Stimulated activated CD8-positive, alpha-beta memory T cell treated with anti-CD3 and anti-CD28 coated beads, Interleukin-4, amount 100 ng/mL, for 48 hours (primary cell): ENCODE results near the gene SULT2A1.
"Not testable (repeated sequence)": the region's sequence is repeated elsewhere in the genome, so short reads cannot be mapped to it uniquely, and the experiment has no call there.

Experiments used
- DNase-seq: peaks from one replicate; pipeline ENCODE4 v3.0.0-alpha.2; 2020

Gene SULT2A1, protein sequence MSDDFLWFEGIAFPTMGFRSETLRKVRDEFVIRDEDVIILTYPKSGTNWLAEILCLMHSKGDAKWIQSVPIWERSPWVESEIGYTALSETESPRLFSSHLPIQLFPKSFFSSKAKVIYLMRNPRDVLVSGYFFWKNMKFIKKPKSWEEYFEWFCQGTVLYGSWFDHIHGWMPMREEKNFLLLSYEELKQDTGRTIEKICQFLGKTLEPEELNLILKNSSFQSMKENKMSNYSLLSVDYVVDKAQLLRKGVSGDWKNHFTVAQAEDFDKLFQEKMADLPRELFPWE

DNA sequence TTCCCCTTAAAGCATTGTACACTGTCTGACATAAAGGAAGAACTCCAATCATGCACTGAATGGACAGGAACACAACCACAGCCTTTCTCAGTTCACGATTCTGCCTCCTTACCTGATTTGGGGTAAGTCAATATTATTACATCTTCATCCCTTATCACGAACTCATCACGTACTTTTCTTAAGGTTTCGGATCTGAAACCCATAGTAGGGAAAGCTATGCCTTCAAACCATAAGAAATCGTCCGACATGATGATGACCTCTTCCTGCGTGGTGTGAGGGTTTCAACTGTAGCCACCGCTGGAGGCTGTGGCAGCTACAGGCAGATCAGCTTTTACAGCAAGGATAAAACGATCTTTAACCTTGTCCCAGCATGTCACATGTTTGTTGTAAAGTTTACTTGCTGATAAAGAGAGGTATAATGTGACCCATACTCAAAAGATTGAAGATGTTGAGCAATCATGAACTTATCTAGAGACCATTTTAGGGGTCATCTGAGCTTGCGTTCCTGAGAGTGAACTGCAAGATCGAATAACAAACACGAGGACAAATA lies at the start of gene SULT2A1:
Gene SULT2A1, minus strand, starts transcription at position 306 of the 550 bp plus-strand sequence. Its CDS starts 58 bp downstream, at position 248.
- DNase-seq: no peak

DNA sequence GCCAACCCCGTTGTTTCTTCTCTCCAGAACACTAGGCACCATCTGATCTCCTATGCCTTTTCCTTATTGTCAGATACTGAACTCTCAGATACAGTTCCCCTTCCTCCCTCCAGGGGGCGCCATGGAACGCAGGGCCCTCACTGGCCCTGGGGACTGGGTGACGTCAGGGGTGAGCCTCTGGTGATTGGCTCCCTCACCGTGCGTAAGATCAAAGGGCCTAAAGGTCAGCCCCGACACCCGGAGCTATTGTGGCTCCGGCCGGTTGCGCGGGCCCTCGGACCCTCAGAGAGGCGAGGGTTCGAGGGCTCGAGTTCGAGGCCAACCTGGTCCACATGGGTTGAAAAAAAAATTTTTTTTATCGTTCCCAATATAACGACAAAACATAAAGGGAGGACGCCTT lies 42.5 kb upstream of the SULT2A1 start:
- not testable (repeated sequence) for DNase-seq

DNA sequence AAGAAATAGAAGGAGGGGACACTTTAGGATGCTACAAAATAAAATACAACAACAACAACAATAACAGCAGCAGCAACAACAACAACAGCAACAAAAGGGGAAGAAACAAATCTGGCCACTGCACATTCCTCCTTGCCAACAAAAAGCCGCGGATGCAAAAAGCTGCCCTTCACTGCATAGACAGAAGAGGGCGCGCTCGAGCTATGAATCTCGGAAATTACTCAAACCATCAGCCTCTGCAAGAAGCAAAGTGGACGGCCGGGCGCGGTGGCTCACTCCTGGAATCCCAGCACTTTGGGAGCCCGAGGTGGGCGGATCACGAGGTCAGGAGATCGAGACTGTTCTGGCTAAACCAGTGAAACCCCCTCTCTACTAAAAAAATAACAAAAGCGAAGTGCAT lies 34.0 kb upstream of the SULT2A1 start:
- DNase-seq: not testable (repeated sequence)

DNA sequence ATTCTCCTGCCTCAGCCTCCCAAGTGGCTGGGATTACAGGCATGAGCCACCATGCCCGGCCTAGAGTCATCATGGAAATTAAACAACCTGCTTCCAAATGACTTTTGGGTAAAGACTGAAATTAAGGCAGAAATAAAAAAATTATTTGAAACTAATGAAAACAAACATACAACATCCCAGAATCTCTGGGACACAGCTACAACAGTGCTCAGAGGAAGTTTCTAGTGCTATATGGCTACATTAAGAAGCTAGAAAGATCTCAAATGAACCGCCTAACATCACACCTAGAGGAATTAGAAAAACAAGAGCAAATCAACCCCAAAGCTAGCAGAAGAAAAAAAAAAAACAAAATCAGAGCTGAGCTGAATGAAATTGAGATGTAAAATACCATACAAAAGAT lies 24.1 kb upstream of the SULT2A1 start:
- not testable (repeated sequence) for DNase-seq

DNA sequence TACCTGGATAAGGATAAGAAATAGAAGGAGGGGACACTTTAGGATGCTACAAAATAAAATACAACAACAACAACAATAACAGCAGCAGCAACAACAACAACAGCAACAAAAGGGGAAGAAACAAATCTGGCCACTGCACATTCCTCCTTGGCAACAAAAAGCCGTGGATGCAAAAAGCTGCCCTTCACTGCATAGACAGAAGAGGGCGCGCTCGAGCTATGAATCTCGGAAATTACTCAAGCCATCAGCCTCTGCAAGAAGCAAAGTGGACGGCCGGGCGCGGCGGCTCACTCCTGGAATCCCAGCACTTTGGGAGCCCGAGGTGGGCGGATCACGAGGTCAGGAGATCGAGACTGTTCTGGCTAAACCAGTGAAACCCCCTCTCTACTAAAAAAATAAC lies 23.2 kb upstream of the SULT2A1 start:
- DNase-seq: peak; percentile 86

DNA sequence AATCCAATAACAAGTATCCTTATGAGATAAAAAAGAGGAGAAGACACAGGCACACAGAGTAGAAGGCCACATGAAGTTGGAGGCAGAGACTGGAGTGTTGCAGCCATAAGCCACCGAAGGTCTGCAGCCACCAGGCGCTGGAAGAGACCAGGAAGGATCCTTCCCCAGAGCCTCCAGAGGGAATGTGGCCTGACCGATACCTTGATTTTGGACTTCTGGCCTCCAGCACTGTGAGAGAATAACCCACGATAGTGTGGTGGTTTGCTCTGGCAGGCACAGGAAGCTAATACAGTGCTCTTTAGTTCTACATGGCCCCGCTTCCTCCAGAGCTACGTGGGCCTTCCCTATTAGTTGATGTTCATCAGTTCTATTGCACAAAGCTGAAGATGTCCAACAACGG lies 15.3 kb upstream of the SULT2A1 start:
- DNase-seq: no peak

DNA sequence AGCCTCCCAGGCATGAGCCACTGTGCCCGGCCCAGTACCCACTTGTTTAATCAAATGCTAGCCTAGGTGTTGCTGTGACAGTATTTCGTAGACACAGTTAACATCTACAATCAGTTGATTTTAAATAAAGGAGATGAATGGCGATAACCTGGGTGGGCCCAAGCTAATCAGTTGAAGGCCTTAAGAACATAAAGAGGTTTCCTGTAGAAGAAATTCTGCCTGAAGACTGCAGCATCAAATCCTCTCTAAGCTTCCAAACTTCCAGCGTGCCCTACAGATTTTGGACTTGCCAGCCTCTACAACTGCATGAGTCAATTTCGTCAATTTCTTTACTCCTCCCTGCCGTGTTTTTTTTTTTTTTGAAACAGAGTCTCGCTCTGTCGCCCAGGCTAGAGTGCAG lies 13.2 kb upstream of the SULT2A1 start:
- DNase-seq: no peak

DNA sequence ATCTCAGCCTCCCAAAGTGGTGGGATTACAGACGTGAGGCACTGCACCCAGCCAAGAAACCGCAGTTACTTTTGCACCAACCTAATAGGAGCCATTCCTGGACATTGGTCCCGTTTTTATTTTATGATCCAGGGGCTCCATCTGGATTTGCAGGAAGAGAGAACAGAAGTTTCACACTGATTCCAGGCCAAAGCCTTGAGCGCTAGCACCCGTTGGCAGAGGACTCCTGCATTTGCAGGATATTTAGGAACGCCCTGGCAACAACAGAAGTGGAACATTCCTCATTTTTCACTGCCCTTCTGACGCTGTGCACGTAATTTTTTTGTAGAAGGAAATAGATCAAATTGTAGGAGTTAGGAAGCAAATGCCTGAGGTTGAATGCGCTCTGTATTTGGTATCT lies 11.7 kb upstream of the SULT2A1 start:
- DNase-seq: no peak

DNA sequence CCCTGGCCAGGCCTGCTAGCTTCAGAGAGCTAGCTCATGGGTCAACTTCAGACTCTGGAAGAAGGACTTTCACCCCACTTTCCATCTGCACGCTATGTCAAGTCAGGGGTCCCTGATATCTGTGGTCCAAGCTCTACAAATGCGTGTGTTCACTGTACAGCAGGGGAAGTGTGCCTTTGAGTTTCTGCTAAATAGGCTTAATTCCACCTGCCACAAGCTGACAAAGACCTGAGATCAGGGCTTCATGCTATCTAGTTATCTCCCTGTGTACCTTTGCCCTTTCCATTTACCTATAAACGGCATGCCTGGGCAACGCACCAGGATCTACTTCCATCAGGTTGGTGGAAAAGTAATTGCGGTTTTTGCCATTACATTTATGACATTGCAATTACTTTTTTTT lies 10.7 kb upstream of the SULT2A1 start:
- DNase-seq: no peak

DNA sequence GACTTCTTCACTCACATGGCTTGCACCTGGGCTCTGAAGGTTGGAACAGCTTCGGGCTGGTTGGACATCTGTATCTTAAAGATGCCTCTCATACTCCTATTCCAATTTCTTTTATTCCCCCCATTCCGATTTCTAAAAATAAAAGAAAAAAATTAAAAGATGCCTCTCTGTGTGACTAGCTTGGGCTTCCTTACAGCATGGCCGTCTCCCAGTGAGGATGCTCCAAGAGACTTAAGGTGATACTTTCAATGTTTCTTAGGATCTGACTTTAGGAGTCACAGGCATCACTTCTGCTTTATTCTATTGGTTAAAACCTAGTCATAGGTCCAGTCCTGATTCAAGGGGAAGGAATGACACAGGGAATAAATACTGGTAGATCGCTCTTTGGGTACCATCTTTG lies 9.9 kb upstream of the SULT2A1 start:
- DNase-seq: no peak

DNA sequence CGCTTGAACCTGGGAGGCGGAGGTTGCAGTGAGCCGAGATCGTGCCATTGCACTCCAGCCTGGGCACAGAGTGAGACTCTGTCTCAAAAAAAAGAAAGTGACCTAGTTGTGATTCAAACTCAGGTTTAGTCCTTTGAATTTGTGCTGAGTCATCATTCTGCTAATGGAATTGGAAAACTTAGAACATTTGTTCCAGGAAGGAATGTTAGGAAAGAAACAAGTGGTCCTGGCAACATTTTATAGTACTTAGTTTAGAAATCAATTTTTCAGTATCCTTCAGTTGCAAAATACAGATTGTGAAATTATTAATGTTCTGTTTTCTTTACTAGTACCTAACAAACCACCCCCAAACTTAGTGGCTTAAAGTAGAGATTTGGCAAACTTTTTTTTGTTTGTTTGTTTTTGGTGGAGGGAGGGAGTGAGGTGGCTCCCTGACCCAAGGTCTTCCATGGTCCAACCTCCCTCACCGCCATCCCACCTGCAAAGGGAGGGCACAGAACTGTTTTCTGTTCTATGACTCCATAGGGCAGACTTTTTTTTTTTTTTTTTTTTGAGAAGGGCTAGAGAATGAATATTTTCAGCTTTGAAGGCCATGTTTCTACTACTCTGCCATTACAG lies 9.2 kb upstream of the SULT2A1 start:
- no peak for DNase-seq

DNA sequence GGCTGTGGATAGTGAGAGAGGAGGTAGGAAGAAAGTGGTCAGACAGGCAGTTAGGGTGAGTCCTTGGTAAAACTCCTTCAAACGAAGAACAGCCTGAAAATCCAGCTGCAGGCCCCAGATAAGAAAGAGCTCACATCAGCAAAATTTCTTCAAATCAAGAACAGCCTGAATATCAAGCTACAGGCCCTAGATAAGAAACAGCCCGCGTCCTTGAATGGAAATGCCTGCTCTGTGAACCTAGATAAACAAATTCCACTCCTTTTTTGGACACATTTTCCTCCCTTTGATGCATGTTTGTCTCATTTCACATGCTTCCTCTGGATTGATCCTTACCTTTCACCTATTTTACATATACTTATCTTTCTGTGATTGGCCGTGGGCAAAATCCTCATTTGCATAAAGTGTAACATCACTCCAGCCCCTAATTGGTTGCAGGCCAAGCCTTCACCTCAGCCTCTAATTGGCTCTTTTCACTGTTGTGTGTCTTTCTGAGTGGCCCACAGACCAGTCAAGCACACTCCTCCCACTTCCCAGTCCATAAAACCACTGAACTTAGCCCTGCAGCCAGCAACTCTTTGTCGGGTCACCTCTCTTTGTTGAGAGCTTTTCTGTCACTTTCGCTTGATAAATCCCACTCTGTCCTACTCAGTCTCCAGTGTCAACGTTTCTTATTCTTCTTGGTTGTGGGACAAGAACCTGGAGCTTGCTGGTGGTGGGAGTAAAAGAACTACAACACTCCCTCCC lies 6.0 kb upstream of the SULT2A1 start:
- DNase-seq: no peak

DNA sequence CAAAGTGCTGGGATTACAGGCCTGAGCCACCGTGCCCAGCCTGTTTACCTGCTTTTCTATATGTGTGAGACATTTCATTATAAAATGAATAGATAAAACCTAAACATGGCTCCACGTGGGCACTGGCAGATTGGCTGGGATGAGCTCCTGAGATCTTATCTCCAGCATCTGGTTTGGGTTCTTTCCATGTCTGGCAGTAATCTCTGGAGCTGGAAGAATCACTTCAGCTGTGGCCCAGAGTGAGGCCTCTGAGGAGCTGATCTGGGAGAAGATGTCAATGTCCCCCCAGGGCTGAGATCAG lies 5.5 kb upstream of the SULT2A1 start:
- DNase-seq: no peak

DNA sequence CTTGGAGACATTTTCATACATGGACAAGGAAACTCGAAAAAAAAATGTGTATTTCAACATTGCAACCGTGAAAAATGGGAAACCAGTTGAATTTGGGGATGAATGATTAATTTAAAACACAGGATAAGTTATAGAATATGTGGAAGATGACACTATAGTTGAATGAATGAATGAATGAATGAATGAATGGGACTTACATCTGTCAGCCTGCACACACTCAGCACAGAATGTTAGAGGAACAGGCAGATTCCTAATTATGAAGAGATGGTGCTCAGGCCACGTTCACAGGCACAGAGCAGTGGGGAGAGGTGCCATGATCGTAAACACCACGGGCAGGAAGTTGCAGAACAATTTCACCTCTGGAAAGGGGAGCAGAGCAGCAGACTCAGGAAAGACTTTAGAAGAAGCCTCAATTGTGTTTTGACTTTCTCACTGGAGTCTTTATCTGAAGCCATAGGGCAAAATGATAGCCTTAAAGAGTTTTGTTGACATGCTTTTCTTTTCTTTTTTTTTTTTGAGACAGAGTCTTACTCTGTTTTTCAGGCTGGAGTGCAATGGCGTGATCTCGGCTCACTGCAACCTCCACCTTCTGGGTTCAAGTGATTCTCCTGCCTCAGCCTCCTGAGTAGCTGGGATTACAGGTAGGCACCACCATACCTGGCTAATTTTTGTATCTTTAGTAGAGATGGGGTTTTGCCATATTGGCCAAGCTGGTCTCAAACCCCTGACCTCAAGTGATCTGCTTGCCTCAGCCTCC lies 4.9 kb upstream of the SULT2A1 start:
- DNase-seq: no peak

DNA sequence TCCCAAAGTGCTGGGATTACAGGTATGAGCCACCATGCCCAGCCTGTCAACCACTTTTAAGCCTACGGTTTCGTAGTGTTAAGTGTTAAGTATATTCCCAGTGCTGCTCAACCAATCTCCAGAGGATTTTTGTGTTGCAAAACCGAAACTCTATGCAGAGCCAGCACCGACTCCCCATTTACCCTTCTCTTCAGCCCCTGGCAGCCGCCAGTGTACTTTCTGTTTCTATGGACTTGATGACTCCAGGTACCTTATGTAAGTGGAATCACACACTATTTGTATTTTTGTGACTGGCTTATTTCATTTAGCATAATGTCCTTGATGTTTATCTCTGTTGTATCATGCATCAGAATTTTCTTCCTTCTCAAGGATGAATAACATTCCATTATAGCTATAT lies 1.1 kb downstream of the SULT2A1 start:
- no peak for DNase-seq

DNA sequence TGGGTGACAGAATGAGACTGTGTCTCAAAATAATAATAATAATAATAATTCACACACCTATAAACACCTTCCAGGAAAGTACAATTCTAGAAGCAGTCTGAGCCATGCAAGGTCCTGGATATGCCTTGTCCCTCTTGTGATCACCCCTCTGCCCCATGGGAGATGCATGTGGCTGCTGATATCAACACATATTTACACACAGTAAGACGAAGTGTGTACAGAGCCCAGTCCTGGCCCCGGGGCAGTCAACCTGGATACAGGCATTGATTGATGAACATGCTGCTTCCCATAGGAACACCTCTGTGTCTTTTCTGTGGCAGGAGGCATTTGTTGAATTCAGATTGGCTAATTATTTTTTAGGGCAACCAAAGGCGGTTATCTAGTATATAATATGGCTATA lies 3.2 kb downstream of the SULT2A1 start:
- no peak for DNase-seq

DNA sequence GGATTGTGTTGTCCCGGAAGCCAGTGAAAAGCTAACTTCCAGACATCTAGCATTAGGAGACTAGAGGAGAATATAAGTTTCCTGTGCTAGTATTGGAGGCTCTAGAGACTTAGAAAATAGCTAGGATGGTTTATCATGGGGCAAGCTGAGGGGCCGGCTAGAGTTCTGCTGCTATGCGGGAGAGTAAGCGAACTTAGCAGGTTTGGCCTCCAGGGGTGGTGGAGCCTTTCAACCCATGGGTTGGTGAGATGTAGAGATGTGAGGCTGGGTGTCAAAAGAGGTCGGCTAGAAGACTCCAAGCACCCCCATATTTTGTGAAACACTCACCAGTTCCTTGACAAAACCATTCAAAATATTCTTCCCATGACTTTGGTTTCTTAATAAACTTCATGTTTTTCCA lies 4.4 kb downstream of the SULT2A1 start:
- DNase-seq: no peak

DNA sequence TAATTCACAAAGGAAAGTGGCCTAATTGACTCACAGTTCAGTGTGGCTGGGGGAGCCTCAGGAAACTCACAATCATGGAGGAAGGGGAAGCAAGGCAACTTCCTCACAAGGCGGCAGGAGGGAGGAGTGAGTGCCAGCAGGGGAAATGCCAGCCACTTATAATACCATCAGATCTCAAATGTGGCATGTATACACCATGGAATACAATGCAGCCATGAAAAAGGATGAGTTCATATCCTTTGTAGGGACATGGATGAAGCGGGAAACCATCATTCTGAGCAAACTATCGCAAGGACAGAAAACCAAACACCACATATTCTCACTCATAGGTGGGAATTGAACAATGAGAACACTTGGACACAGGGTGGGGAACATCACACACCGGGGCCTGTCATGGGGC lies 6.7 kb downstream of the SULT2A1 start:
- not testable (repeated sequence) for DNase-seq

DNA sequence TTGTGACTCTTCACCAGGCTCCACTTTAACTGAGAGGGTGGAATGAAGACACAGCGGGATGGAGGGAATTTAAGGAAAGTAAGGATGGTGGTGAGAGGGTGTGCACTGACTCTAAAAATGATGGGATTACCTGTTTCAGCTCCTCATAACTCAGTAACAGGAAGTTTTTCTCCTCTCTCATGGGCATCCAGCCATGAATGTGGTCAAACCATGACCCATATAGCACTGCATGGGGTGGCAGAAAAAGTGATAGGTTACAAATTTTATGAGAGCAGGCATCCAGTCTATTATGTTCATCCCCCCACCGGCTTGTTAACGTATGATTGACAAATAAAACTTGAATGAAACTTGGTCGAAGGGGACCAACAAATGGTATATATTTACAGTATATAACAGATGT lies 7.2 kb downstream of the SULT2A1 start:
- DNase-seq: no peak

DNA sequence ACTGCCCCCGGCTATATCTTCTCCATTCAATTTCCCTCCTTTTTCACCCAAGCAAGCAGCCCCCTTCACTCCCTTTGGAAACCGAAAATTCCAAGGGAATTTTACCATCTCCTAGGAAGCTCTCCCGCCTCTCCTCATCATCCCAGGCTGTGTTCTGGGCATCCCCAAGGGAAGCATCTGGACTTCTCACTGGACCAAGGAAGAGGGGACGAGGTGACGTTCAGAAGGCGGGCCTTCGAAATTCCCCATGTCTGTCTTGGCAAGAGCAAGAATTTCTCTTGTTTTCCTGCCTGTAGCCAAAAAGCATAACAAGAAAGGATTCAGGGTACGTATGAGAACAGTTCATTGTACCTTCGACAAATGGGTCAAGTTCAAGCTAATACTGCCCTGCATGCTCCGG lies 20.9 kb downstream of the SULT2A1 start:
- DNase-seq: no peak

DNA sequence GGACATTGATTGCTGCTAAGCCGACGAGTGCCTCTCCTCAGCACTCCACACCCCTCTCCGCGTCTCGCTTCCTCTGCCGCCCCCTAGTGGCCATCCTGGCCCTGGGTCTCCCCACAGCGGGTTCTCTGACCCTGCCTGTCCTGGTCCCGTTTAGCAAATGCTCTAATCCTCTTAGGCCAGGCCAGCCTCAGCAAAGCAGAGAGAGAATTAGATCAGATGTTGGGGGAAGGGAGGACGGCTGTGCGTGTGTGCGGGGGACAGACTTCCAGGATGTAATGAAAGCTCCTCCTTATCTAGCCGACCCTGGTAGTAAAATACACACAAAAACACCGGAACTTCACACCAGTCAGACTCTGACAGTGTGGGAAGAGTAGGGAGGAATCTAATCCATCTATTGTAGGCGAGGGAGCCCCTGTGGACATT lies 22.6 kb downstream of the SULT2A1 start:
- peak; percentile 98 for DNase-seq

DNA sequence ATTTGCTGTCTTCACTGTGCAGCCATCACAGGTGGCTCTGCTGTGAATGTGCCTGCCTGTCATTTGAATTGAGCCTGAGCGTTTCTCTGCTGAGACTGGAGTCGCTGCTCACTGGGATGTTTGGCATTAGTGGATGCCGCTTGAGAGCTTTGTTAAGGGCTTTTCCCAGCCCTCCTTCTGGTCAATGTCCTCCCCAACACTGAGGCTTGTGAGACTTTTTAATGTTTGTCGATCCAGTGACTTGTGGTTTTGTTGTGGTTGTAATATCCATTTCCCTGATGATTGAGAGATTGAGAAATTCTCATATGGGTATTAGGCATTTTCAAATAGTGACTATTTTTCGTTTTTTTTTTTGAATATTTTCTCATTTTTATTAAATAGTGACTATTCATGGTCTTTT lies 24.5 kb downstream of the SULT2A1 start:
- no peak for DNase-seq

DNA sequence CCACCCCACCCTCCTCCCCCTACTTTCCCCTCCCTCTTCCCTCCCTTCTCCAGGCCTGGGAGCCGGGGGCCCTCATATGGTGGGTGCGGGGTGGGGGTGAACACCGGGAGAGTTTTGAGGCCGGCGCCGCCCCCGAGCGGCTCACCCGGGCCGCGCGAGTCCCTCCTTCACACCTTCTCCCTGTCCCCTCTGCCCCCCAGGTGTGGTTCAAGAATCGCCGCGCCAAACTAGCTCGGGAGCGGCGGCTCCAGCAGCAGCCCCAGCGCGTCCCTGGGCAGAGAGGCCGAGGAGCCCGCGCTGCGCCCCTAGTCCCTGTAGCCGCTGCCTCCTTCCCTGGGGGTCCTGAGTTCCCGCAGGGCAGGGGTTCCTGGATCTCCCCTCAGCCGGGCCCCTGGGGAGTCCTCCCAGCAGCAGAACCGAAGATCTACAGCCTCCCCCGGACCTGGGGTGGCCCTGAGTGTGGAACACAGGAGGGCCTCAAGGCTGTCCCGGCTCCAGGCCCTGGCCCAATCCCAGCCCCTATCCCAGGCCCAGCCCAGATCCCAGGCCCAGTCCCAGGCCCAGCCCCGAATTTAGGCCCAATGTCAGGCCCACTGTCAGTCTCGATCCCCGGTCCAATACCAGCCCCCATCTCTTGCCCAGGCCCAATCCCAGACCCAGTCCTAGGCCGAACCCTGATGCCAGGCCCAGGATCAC lies 25.4 kb downstream of the SULT2A1 start:
- no peak for DNase-seq
